B cell (primary cell): Measurements from ENCODE around the gene ACVR1. TPM values are rescaled to one million over a fixed set of nuclear protein-coding genes. Genes with fewer than 3 reads are reported as not detected.

Experiments
- ATAC-seq: fragments of 200-7000 bp; cut with Tn5 transposase; one replicate; pipeline ENCODE4 v1.10.0; 2021; ENCODE audit warnings: low read depth, mild to moderate bottlenecking, moderate number of reproducible peaks, moderate library complexity
- CTCF ChIA-PET: fragments of 350-600 bp; sonication (Branson Sonifier 250); formaldehyde crosslinking; loops from one replicate; lab custom pipeline; 2021; ENCODE audit warnings: antibody characterized with exemption, inconsistent platforms; lab: Charles Lee
- POLR2A ChIA-PET: fragments of 350-600 bp; sonication (Branson Sonifier 250); formaldehyde crosslinking; loops from one replicate; lab custom pipeline; 2021; ENCODE audit warnings: antibody characterized with exemption; lab: Charles Lee
- DNase-seq: peaks from one replicate; pipeline ENCODE4 v3.0.0; 2013
- H2AFZ ChIP-seq: 2 replicates; pipeline ENCODE4 v1.6.1; 2012; ENCODE audit warnings: mild to moderate bottlenecking, low read depth, low read length; ENCODE audit not compliant: insufficient read depth, poor library complexity, severe bottlenecking
- H3K27ac ChIP-seq, 2 donors: 1 replicate in 1 of 2; 2 replicates in 1 of 2; pipeline ENCODE4 v1.5.1; 2012 to 2013; ENCODE audit warnings: low read length in 2 of 2, mild to moderate bottlenecking in 2 of 2, moderate library complexity in 1 of 2
- H3K27me3 ChIP-seq, 4 experiments: fragments of 200-600 bp in 1 of 4; sonication (generic) in 1 of 4; replicated peaks in 1 of 4; 1 replicate in 2 of 4; 2 replicates in 2 of 4; pipeline versions ENCODE4 v1.6.1 to v1.7.0; 2013 to 2016; ENCODE audit warnings: low read length in 3 of 4, mild to moderate bottlenecking in 2 of 4, mixed read lengths in 1 of 4, moderate library complexity in 1 of 4; ENCODE audit not compliant: insufficient read depth in 4 of 4, control insufficient read depth in 3 of 4; ENCODE audit errors: control extremely low read depth in 1 of 4
- H3K36me3 ChIP-seq, 2 experiments: replicated peaks in 1 of 2; 1 replicate in 1 of 2; 2 replicates in 1 of 2; pipeline versions ENCODE4 v1.6.1 to v1.7.1; 2013; ENCODE audit warnings: low read length in 1 of 2; ENCODE audit not compliant: insufficient read depth in 2 of 2, control insufficient read depth in 1 of 2; ENCODE audit errors: control extremely low read depth in 1 of 2, extremely low read depth in 1 of 2
- H3K4me1 ChIP-seq, 2 donors: fragments of 200-600 bp in 1 of 2; sonication (generic) in 1 of 2; 1 replicate in 1 of 2; 2 replicates in 1 of 2; pipeline versions ENCODE4 v1.5.1 to v1.6.1; 2013 to 2017; ENCODE audit warnings: low read length in 2 of 2; ENCODE audit not compliant: control insufficient read depth in 2 of 2, insufficient read depth in 2 of 2
- H3K4me2 ChIP-seq: replicated peaks from 2 replicates; pipeline ENCODE3; 2012; ENCODE audit warnings: mild to moderate bottlenecking, low read depth, low read length; ENCODE audit not compliant: poor library complexity, severe bottlenecking
- H3K4me3 ChIP-seq, 5 experiments: fragments of 200-600 bp in 1 of 5; sonication (generic) in 1 of 5; 1 replicate in 3 of 5; 2 replicates in 2 of 5; pipeline versions ENCODE4 v1.5.1 to v1.7.0; 2011 to 2016; ENCODE audit warnings: low read length in 4 of 5, mild to moderate bottlenecking in 4 of 5, low read depth in 2 of 5, control low read depth in 1 of 5, moderate library complexity in 1 of 5; ENCODE audit not compliant: insufficient read depth in 1 of 5; ENCODE audit errors: control extremely low read depth in 1 of 5, extremely low read depth in 1 of 5
- H3K79me2 ChIP-seq: fragments of 200-600 bp; sonication (generic); one replicate; pipeline ENCODE4 v1.6.0; 2016; ENCODE audit warnings: low read length; ENCODE audit not compliant: control insufficient read depth, insufficient read depth
- H3K9ac ChIP-seq: fragments of 200-600 bp; sonication (generic); 2 replicates; pipeline ENCODE4 v1.6.1; 2017; ENCODE audit warnings: mild to moderate bottlenecking, low read length, moderate library complexity
- H3K9me3 ChIP-seq, 3 donors: one replicate each; pipeline versions ENCODE4 v1.6.1 to v1.7.1; 2013; ENCODE audit warnings: low read length in 2 of 3; ENCODE audit not compliant: control insufficient read depth in 2 of 3, insufficient read depth in 1 of 3; ENCODE audit errors: control extremely low read depth in 1 of 3
- H4K20me1 ChIP-seq: 2 replicates; pipeline ENCODE4 v1.6.0; 2012; ENCODE audit warnings: mild to moderate bottlenecking, low read length; ENCODE audit not compliant: insufficient read depth, control insufficient read depth, poor library complexity, severe bottlenecking
- H3K27ac Mint-ChIP-seq: one replicate; pipeline ENCODE4 v1.8.0; 2021; ENCODE audit warnings: mixed read lengths
- H3K27me3 Mint-ChIP-seq: one replicate; pipeline ENCODE4 v1.8.0; 2021; ENCODE audit warnings: mixed read lengths
- H3K4me1 Mint-ChIP-seq: one replicate; pipeline ENCODE4 v1.8.0; 2021; ENCODE audit warnings: mixed read lengths
- H3K4me3 Mint-ChIP-seq: one replicate; pipeline ENCODE4 v1.8.0; 2021; ENCODE audit warnings: mixed read lengths
- H3K9me3 Mint-ChIP-seq: one replicate; pipeline ENCODE4 v1.8.0; 2022; ENCODE audit warnings: mixed read lengths; ENCODE audit not compliant: insufficient read depth
- CTCF ChIP-seq: fragments of 200-600 bp; IDR thresholded peaks from one replicate; pipeline ENCODE4 v1.8.0; 2022; ENCODE audit warnings: antibody characterized with exemption, mild to moderate bottlenecking
- EZH2 ChIP-seq: IDR thresholded peaks from 2 replicates; pipeline ENCODE4 v1.6.1; 2012; ENCODE audit warnings: borderline replicate concordance, low read depth, mild to moderate bottlenecking, moderate library complexity, low read length; ENCODE audit not compliant: insufficient read depth, poor library complexity, severe bottlenecking
- WGBS: methylation state at CpG from one replicate; pipeline ENCODE4 v1.1.5; 2013; ENCODE audit warnings: missing lambda C conversion rate; ENCODE audit not compliant: insufficient coverage; 5-methylcytosine and 5-hydroxymethylcytosine counted together
- intact Hi-C: fragments of 100-400 bp; cut with micrococcal nuclease; formaldehyde crosslinking; loops from one replicate; pipeline ENCODE4 v1.10.0; 2022
- polyA plus RNA-seq: library from polyadenylated mRNA; depleted of rRNA; stranded (reverse); fragments of >200 nt; gene quantifications from 2 replicates; pipeline ENCODE4 v1.2.3, GENCODE V29; 2012
- total RNA-seq, 2 donors: library from RNA; stranded (reverse); fragments of 120-200 nt in 1 of 2; gene quantifications; 1 replicate in 1 of 2; 2 replicates in 1 of 2; pipeline versions ENCODE4 v1.2.3 to v1.2.4, GENCODE V29; 2013 to 2022

The ACVR1 gene
- total and polyA plus RNA-seq, 2 donors (not counting 1 experiment from before 2014, with no cell fraction given), result 3.7 to 11.7 TPM

GRCh38 chr2:157699009-157699408, 177.1 kb downstream of the ACVR1 start:
- H3K9ac ChIP-seq, result no peak overlapping the region
- no peaks in the 10 kb centered on the region for H3K79me2 ChIP-seq
- no peaks in the 10 kb centered on the region for H3K36me3 ChIP-seq
- Mint-ChIP-seq H3K4me1 (no peaks in the 10 kb centered on the region), H3K27me3 (peaks cover 6% of the 10 kb centered on the region), H3K27ac (no peak overlapping the region), H3K9me3 (peaks cover 5% of the 10 kb centered on the region), H3K4me3 (no peak overlapping the region)
- no peak overlapping the region for H3K4me3 ChIP-seq
- peaks cover 0 to 13% (median 4%) of the 10 kb centered on the region in 3 donors for H3K9me3 ChIP-seq
- no peak overlapping the region for H3K27ac ChIP-seq
- CTCF ChIA-PET, result no interaction called here
- intact Hi-C loops, result no loop called here
- DNase-seq, result no peak
- H4K20me1 ChIP-seq, result no peaks in the 10 kb centered on the region
- POLR2A ChIA-PET, result no interaction called here
- no peaks in the 10 kb centered on the region for H3K4me1 ChIP-seq
- ATAC-seq, result no peak
- no peak for TF ChIP-seq EZH2
- TF ChIP-seq CTCF, result no peak
- H3K27me3 ChIP-seq, result no peaks in the 10 kb centered on the region
- H3K4me2 ChIP-seq, result no peak overlapping the region
- no peak overlapping the region for H2AFZ ChIP-seq
- 85% methylated on average over 3 of the region's 3 CpGs for WGBS

GRCh38 chr2:157698430-157698829, 177.7 kb downstream of the ACVR1 start:
- Histone ChIP-seq H3K79me2 (no peaks in the 10 kb centered on the region), H3K27me3 (no peaks in the 10 kb centered on the region), H3K4me1 (no peaks in the 10 kb centered on the region), H3K4me3 (no peak overlapping the region), H3K9ac (no peak overlapping the region), H3K36me3 (no peaks in the 10 kb centered on the region), H4K20me1 (no peaks in the 10 kb centered on the region), H3K4me2 (no peak overlapping the region), H2AFZ (no peak overlapping the region), H3K27ac (no peak overlapping the region), H3K9me3 (peaks cover 0 to 13% (median 4%) of the 10 kb centered on the region in 3 donors)
- DNase-seq (no peak), ATAC-seq (no peak)
- intact Hi-C loops, result no loop called here
- Mint-ChIP-seq H3K4me1 (no peaks in the 10 kb centered on the region), H3K4me3 (no peak overlapping the region), H3K9me3 (peaks cover 5% of the 10 kb centered on the region), H3K27ac (no peak overlapping the region), H3K27me3 (peaks cover 8% of the 10 kb centered on the region)
- WGBS, result 78% methylated on average over 1 of the region's 1 CpG
- POLR2A ChIA-PET, result no interaction called here
- TF ChIP-seq EZH2, result no peak
- no peak for TF ChIP-seq CTCF
- CTCF ChIA-PET, result no interaction called here
